ENCODE results near the gene ATP6V0A1. TPM values are rescaled to one million over a fixed set of nuclear protein-coding genes. Genes with fewer than 3 reads are reported as not detected.
A peak's percentile ranks its signal among the peaks of the same experiment; 100 is the strongest.
"Not testable (repeated sequence)": the region's sequence is repeated elsewhere in the genome, so short reads cannot be mapped to it uniquely, and the experiment has no call there.

Gene ATP6V0A1
- total RNA-seq, 2 experiments from 2014 or later: 4.6 to 6.0 TPM

- not testable (repeated sequence) for DNase-seq; H3K27me3 Mint-ChIP-seq; H3K9me3 Mint-ChIP-seq (ENCODE audit: low read depth); H3K36me3 Mint-ChIP-seq; ATAC-seq; H3K27ac Mint-ChIP-seq; H3K4me3 Mint-ChIP-seq
- H3K4me1 Mint-ChIP-seq: peaks cover 18% of the 10 kb centered on the region
- CTCF ChIA-PET: interaction anchor here (0.9 to 2.2 kb wide), 3 partner anchors 14 to 107 kb away, joined by 3 to 6 read pairs (median 4); partner anchors contain the start of gene PSMC3IP
Measured at GRCh38 chr17:42545755-42546505, 87.3 kb downstream of the ATP6V0A1 start.

GRCh38 chr17:42547001-42547461, 88.4 kb downstream of the ATP6V0A1 start:
- H3K4me3 Mint-ChIP-seq: no peak overlapping the region
- H3K27ac Mint-ChIP-seq: no peak overlapping the region
- H3K9me3 Mint-ChIP-seq (ENCODE audit: low read depth): no peaks in the 10 kb centered on the region
- no peaks in the 10 kb centered on the region for H3K27me3 Mint-ChIP-seq
- CTCF ChIA-PET: interaction anchor here (0.8 to 2.2 kb wide), 4 partner anchors 15 to 31 kb away, joined by 3 to 13 read pairs (median 5); partner anchors contain the start of genes MLX and PSMC3IP
- no peaks in the 10 kb centered on the region for H3K36me3 Mint-ChIP-seq
- no peak for ATAC-seq
- peaks cover 12% of the 10 kb centered on the region for H3K4me1 Mint-ChIP-seq
- no peak for DNase-seq

GRCh38 chr17:42547698-42548069, 89.0 kb downstream of the ATP6V0A1 start:
- no peaks in the 10 kb centered on the region for H3K27me3 Mint-ChIP-seq
- ATAC-seq: no peak
- H3K4me1 Mint-ChIP-seq: peaks cover 14% of the 10 kb centered on the region
- no peaks in the 10 kb centered on the region for H3K9me3 Mint-ChIP-seq (ENCODE audit: low read depth)
- H3K27ac Mint-ChIP-seq: no peak overlapping the region
- no peaks in the 10 kb centered on the region for H3K36me3 Mint-ChIP-seq
- H3K4me3 Mint-ChIP-seq: no peak overlapping the region
- CTCF ChIA-PET: interaction anchor here (0.8 to 2.0 kb wide), 10 partner anchors 11 to 216 kb away, joined by 3 to 14 read pairs (median 6); partner anchors contain the start of genes MLX, NAGLU and PSMC3IP
- DNase-seq: no peak

GRCh38 chr17:42548070-42548837, 89.6 kb downstream of the ATP6V0A1 start:
- DNase-seq (peak; percentile 87), ATAC-seq (peak; percentile 89)
- Mint-ChIP-seq H3K9me3 (ENCODE audit: low read depth) (no peaks in the 10 kb centered on the region), H3K4me1 (peaks cover 14% of the 10 kb centered on the region), H3K27ac (no peak overlapping the region), H3K36me3 (peaks cover 1% of the 10 kb centered on the region), H3K27me3 (no peaks in the 10 kb centered on the region), H3K4me3 (peak overlapping the region; percentile 43)
- CTCF ChIA-PET: interaction anchor here (0.7 to 2.0 kb wide), 14 partner anchors 9 to 215 kb away, joined by 3 to 14 read pairs (median 4); partner anchors contain the start of genes MLX, NAGLU, PLEKHH3 and PSMC3IP

GRCh38 chr17:42548993-42549755, 90.5 kb downstream of the ATP6V0A1 start:
- CTCF ChIA-PET: interaction anchor here (1.0 to 2.0 kb wide), 10 partner anchors 10 to 214 kb away, joined by 3 to 14 read pairs (median 6); partner anchors contain the start of genes MLX, NAGLU and PSMC3IP
- DNase-seq (no peak), ATAC-seq (no peak)
- Mint-ChIP-seq H3K4me1 (peaks cover 20% of the 10 kb centered on the region), H3K4me3 (peak overlapping the region; percentile 43), H3K27ac (peak overlapping the region; percentile 2), H3K9me3 (ENCODE audit: low read depth) (no peaks in the 10 kb centered on the region), H3K27me3 (no peaks in the 10 kb centered on the region), H3K36me3 (peaks cover 1% of the 10 kb centered on the region)

GRCh38 chr17:42552736-42553135, 94.1 kb downstream of the ATP6V0A1 start, which contains the start of gene HSD17B1:
Gene HSD17B1, plus strand, starts transcription at chr17:42552923. Its CDS starts 11 bp downstream, at chr17:42552934.
- Mint-ChIP-seq H3K4me3 (peak within 1 kb of the TSS; percentile 85), H3K27ac (peak within 1 kb of the TSS; percentile 92), H3K4me1 (peaks cover 30% of the 10 kb centered on the region)
- not testable (repeated sequence) for H3K36me3 Mint-ChIP-seq; H3K9me3 Mint-ChIP-seq (ENCODE audit: low read depth); DNase-seq; ATAC-seq; H3K27me3 Mint-ChIP-seq
- CTCF ChIA-PET: interaction anchor here (2.4 kb wide), 1 partner anchor 11 kb away, joined by 6 read pairs; no protein-coding TSS in a partner anchor

- no peak for ATAC-seq
- CTCF ChIA-PET: interaction anchor here (1.1 to 2.4 kb wide), 5 partner anchors 11 to 25 kb away, joined by 3 to 18 read pairs (median 6); partner anchors contain the start of genes NAGLU and PSMC3IP
- H3K27me3 Mint-ChIP-seq: no peaks in the 10 kb centered on the region
- peaks cover 3% of the 10 kb centered on the region for H3K36me3 Mint-ChIP-seq
- no peak overlapping the region for H3K27ac Mint-ChIP-seq
- no peak for DNase-seq
- H3K9me3 Mint-ChIP-seq (ENCODE audit: low read depth): no peaks in the 10 kb centered on the region
- H3K4me3 Mint-ChIP-seq: peak overlapping the region; percentile 85
- H3K4me1 Mint-ChIP-seq: peaks cover 30% of the 10 kb centered on the region
Measured at GRCh38 chr17:42553161-42553818, 94.6 kb downstream of the ATP6V0A1 start.

GRCh38 chr17:42553866-42554249, 95.2 kb downstream of the ATP6V0A1 start:
- no peaks in the 10 kb centered on the region for H3K9me3 Mint-ChIP-seq (ENCODE audit: low read depth)
- peak overlapping the region; percentile 92 for H3K27ac Mint-ChIP-seq
- peak overlapping the region; percentile 85 for H3K4me3 Mint-ChIP-seq
- no peak for DNase-seq
- H3K36me3 Mint-ChIP-seq: peaks cover 3% of the 10 kb centered on the region
- ATAC-seq: no peak
- CTCF ChIA-PET: interaction anchor here (0.6 to 2.4 kb wide), 7 partner anchors 12 to 210 kb away, joined by 3 to 18 read pairs (median 5); partner anchors contain the start of genes NAGLU and PSMC3IP
- H3K4me1 Mint-ChIP-seq: peaks cover 27% of the 10 kb centered on the region
- no peaks in the 10 kb centered on the region for H3K27me3 Mint-ChIP-seq

- CTCF ChIA-PET: interaction anchor here (0.6 to 2.4 kb wide), 9 partner anchors 13 to 242 kb away, joined by 3 to 18 read pairs (median 3); partner anchors contain the start of genes NAGLU and PSMC3IP
- ATAC-seq: peak; percentile 94
- H3K4me3 Mint-ChIP-seq: peak overlapping the region; percentile 85
Measured at GRCh38 chr17:42554250-42555121, 95.8 kb downstream of the ATP6V0A1 start.

GRCh38 chr17:42555122-42555622, 96.5 kb downstream of the ATP6V0A1 start:
- CTCF ChIA-PET: interaction anchor here (0.8 to 2.4 kb wide), 7 partner anchors 13 to 243 kb away, joined by 3 to 18 read pairs (median 5); partner anchors contain the start of genes NAGLU and PSMC3IP
- ATAC-seq (no peak), DNase-seq (no peak)
- Mint-ChIP-seq H3K27me3 (no peaks in the 10 kb centered on the region), H3K4me1 (peaks cover 24% of the 10 kb centered on the region), H3K9me3 (ENCODE audit: low read depth) (no peaks in the 10 kb centered on the region), H3K27ac (peak overlapping the region; percentile 92), H3K36me3 (peaks cover 3% of the 10 kb centered on the region), H3K4me3 (peak overlapping the region; percentile 85)

More at GRCh38 chr17:42554250-42555121, 95.8 kb downstream of the ATP6V0A1 start:
- no peaks in the 10 kb centered on the region for H3K9me3 Mint-ChIP-seq (ENCODE audit: low read depth)
- H3K27me3 Mint-ChIP-seq: no peaks in the 10 kb centered on the region
- H3K36me3 Mint-ChIP-seq: peaks cover 3% of the 10 kb centered on the region
- peaks cover 21% of the 10 kb centered on the region for H3K4me1 Mint-ChIP-seq
- DNase-seq: peak; percentile 93
- peak overlapping the region; percentile 92 for H3K27ac Mint-ChIP-seq

GRCh38 chr17:42555961-42556617, 97.4 kb downstream of the ATP6V0A1 start:
- H3K36me3 Mint-ChIP-seq; H3K27ac Mint-ChIP-seq; H3K9me3 Mint-ChIP-seq (ENCODE audit: low read depth); CTCF ChIA-PET; ATAC-seq; DNase-seq; H3K4me3 Mint-ChIP-seq; H3K27me3 Mint-ChIP-seq: not testable (repeated sequence)
- peaks cover 24% of the 10 kb centered on the region for H3K4me1 Mint-ChIP-seq
